Measurements from ENCODE around the gene CTDNEP1.

DNA sequence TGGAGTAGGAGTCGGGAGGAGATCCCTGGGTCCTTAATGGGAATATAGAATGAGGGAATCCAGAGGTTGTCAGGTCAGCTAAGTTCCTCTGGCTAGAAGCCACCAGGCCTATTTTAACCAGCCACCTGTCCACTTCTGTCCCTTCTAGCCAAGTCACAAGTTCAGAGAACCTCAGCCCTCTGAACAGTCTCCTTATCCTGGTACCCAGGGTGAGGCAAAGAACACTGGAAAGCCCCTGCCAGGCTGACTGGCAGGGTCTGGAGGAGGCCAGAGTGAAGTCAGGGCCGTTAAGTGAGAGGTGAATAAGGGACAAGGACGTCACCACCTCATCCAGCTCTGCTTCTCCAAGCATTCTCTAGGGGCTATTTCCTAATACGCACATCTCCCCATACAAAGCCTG is 2.7 kb downstream of the CTDNEP1 start:
- TF ChIP-seq, protein P1, sequence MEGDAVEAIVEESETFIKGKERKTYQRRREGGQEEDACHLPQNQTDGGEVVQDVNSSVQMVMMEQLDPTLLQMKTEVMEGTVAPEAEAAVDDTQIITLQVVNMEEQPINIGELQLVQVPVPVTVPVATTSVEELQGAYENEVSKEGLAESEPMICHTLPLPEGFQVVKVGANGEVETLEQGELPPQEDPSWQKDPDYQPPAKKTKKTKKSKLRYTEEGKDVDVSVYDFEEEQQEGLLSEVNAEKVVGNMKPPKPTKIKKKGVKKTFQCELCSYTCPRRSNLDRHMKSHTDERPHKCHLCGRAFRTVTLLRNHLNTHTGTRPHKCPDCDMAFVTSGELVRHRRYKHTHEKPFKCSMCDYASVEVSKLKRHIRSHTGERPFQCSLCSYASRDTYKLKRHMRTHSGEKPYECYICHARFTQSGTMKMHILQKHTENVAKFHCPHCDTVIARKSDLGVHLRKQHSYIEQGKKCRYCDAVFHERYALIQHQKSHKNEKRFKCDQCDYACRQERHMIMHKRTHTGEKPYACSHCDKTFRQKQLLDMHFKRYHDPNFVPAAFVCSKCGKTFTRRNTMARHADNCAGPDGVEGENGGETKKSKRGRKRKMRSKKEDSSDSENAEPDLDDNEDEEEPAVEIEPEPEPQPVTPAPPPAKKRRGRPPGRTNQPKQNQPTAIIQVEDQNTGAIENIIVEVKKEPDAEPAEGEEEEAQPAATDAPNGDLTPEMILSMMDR (IDR thresholded peaks at IDR 0.05), result no peak
- TF ChIP-seq ZFX (IDR thresholded peaks at IDR 0.05; ENCODE audit: borderline replicate concordance), result no peak
